ENCODE results near the gene TMIGD3. TPM values are rescaled to one million over a fixed set of nuclear protein-coding genes. Genes with fewer than 3 reads are reported as not detected.
"Not testable (repeated sequence)": the region's sequence is repeated elsewhere in the genome, so short reads cannot be mapped to it uniquely, and the experiment has no call there.

Gene TMIGD3
- total RNA-seq: not detected

DNA sequence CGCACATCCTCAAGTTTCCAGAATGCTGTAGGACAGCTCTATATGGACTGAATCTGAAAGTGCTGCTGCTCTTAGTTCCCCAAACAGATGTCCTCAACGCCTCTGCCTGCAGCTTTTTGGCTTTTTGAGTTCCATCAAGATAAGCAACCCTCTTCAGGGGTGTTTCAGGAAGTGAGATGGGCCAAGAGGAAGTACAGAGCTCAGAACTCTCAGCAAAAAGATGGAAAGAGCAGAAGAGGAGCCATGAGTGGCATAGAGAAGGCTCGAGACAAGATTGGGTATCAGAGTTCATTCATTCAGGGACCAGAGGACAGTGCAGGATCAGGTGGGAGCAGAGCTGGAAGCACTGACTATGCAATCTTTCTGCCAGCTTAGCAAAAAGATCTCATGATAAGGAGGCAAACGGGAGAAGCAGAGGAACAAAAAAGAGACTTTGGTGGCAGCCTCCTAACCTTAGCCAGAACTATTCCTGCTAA, at the start of gene TMIGD3, which contains the start of gene ADORA3:
TSS of gene TMIGD3 (minus strand) at position 49 of the 476 bp plus-strand sequence. CDS start 279 bp downstream, outside the sequence.
TSS of gene ADORA3 (minus strand) at position 49 of the 476 bp plus-strand sequence. CDS start 279 bp downstream, outside the sequence.
- no peak for ATAC-seq (replicated peaks in 1 of 2)
- Mint-ChIP-seq H3K27me3 (ENCODE audit: low read depth) (no peaks in the 10 kb centered on the region), H3K4me1 (ENCODE audit: low read depth) (peaks cover 50% of the 10 kb centered on the region), H3K4me3 (no peak within 1 kb of the TSS), H3K36me3 (ENCODE audit: insufficient read depth in 2 of 2) (no peaks in the 10 kb centered on the region), H3K27ac (no peak within 1 kb of the TSS), H3K9me3 (no peaks in the 10 kb centered on the region)
- no peak for DNase-seq

DNA sequence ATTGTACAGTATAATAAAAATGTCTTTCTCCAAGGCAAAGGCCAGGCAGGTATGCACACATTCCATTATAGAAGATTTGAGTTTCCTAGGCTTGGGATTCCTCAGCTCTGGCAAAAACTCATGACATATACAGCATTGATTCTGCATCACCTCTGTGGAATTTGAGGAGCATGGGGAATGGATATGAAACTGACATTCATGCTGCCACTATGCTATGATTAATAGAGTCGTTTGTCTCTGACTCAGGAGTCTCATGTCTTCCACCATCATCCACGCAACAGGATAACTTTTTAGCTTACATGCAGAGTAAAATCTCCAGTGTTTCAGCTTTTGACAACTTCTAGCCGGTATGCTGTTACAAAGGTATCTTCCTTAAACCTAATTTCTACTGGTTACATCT, 49.8 kb upstream of the TMIGD3 start:
- DNase-seq (no peak), ATAC-seq (replicated peaks in 1 of 2) (no peak)
- Mint-ChIP-seq H3K9me3 (peaks cover 0 to 3% of the 10 kb centered on the region in 2 donors), H3K4me1 (ENCODE audit: low read depth) (no peaks in the 10 kb centered on the region), H3K4me3 (no peak overlapping the region), H3K36me3 (ENCODE audit: insufficient read depth in 2 of 2) (no peaks in the 10 kb centered on the region), H3K27ac (no peak overlapping the region), H3K27me3 (ENCODE audit: low read depth) (no peaks in the 10 kb centered on the region)

DNA sequence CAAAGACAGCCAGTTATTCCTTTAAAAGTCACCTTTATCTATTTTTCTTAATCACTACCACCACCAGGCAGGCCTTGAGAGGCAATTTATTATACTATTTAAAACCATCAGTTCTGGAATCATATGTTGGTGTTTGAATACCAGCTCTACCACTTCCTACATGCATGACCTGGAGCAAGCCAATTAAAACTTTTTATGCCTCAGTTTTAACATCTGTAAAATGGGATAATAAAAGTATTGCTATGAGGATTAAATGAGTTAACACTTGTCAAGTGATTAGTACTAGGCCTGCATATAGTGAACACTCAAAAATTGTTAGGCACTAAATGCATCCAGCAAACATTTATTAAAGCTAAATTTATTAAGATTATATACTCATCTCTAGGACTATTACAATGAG, 49.2 kb upstream of the TMIGD3 start:
- DNase-seq (no peak), ATAC-seq (replicated peaks in 1 of 2) (no peak)
- Mint-ChIP-seq H3K27ac (no peak overlapping the region), H3K36me3 (ENCODE audit: insufficient read depth in 2 of 2) (no peaks in the 10 kb centered on the region), H3K4me1 (ENCODE audit: low read depth) (no peaks in the 10 kb centered on the region), H3K9me3 (peaks cover 0 to 3% of the 10 kb centered on the region in 2 donors), H3K27me3 (ENCODE audit: low read depth) (no peaks in the 10 kb centered on the region), H3K4me3 (no peak overlapping the region)

DNA sequence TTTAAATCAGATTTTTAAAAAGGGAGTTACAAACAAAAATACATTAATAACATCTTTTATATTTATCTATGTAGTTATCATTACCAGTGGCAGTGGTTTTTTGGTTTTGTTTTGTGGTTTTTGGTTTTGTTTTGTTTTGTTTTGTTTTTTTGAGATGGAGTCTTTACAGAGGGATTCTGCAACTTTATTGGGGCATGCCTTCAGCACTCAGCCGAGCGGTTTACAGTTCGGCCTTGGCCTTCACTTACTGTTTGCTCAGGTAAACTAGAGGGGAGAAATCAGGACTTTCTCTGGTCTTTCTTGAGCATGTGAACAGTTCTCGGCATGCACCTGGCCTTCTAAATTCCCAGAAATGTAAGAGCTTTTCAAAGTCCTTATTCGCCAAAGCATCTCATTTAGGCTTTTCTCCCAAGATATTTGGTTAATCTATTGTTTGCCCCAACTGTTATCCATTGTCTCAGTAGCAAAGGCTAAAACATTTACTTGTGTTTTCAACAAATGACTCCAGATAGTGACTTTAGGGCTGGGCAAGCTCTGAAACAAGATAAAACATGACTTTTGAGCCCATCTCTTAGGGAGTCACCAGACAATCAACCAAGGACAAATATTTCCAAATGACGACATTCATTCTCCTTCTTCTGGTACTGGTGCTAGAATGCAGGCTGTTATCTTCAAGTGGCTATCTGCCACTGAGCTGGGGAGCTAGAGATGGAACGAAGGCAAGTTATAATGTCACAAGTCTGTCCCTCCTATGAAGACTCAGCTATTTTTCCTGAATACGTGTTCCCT, 48.4 kb upstream of the TMIGD3 start:
- no peak overlapping the region for H3K27ac Mint-ChIP-seq
- ATAC-seq (replicated peaks in 1 of 2) (no peak), DNase-seq (no peak)
- H3K9me3 Mint-ChIP-seq: peaks cover 0 to 3% of the 10 kb centered on the region in 2 donors
- no peak overlapping the region for H3K4me3 Mint-ChIP-seq
- H3K27me3 Mint-ChIP-seq (ENCODE audit: low read depth): no peaks in the 10 kb centered on the region
- H3K4me1 Mint-ChIP-seq (ENCODE audit: low read depth): no peaks in the 10 kb centered on the region
- H3K36me3 Mint-ChIP-seq (ENCODE audit: insufficient read depth in 2 of 2): no peaks in the 10 kb centered on the region

DNA sequence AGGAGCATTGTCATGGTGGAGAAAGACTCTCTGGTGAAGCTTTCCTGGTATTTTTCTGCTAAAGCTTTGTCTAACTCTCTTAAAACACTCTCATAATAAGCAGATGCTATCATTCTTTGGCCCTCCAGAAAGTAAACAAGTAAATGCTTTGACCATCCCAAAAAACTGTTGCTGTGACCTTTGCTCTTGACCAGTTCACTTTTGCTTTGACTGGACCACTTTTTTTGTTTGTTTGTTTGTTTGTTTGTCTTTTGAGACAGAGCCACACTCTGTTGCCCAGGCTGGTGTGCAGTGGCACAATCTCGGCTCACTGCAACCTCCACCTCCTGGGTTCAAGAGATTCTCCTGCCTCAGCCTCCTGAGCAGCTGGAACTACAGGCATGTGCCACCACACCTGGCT, 44.4 kb upstream of the TMIGD3 start:
- not testable (repeated sequence) for H3K27ac Mint-ChIP-seq; H3K27me3 Mint-ChIP-seq (ENCODE audit: low read depth); H3K4me3 Mint-ChIP-seq; DNase-seq; H3K4me1 Mint-ChIP-seq (ENCODE audit: low read depth); H3K9me3 Mint-ChIP-seq; ATAC-seq (replicated peaks in 1 of 2); H3K36me3 Mint-ChIP-seq (ENCODE audit: insufficient read depth in 2 of 2)

DNA sequence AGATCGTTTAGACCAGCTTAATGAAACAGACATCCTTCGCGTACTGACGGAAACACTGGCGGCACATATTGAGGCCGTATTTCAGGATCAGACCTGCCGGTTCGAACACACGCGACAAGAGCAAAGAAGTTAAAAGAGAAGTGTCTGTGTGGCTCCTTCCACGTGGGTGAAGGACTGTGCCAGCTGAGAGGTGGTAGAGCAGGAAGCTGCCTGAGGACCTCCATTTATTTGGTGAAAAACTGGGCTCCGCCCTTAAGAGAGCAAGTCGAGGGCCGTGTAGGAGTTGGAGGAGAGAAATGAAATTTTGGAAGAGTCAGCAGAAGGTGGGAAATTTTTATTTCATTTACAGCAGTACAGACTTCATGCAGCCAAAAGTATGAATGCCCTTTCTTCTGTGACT, 38.8 kb upstream of the TMIGD3 start:
- peaks cover 14% of the 10 kb centered on the region for H3K27me3 Mint-ChIP-seq (ENCODE audit: low read depth)
- H3K9me3 Mint-ChIP-seq: peaks cover 2 to 6% of the 10 kb centered on the region in 2 donors
- peaks cover 10% of the 10 kb centered on the region for H3K4me1 Mint-ChIP-seq (ENCODE audit: low read depth)
- H3K27ac Mint-ChIP-seq: no peak overlapping the region
- ATAC-seq (replicated peaks in 1 of 2) (no peak), DNase-seq (no peak)
- H3K36me3 Mint-ChIP-seq (ENCODE audit: insufficient read depth in 2 of 2): peaks cover 0 to 3% of the 10 kb centered on the region in 2 donors
- no peak overlapping the region for H3K4me3 Mint-ChIP-seq

DNA sequence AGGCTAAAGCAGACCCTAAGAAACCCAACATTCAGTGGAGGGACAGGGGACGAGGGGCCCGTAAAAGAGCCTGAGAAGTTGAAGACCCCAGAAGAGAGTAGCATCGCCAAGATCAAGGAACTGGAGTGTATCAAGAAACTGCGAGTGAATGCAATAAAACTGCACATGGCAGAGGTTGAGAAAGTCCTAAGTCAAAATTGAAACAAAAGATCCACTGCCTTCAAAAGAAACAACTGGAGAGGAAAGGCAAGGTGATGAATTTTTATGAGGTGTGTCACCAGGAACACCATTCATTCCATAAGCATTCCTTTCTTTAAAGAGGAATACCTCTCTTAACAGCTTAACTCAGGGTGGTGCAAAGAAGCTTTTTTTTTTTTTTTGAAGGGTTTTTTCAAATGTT, 38.3 kb upstream of the TMIGD3 start:
- H3K4me3 Mint-ChIP-seq: no peak overlapping the region
- no peak for ATAC-seq (replicated peaks in 1 of 2)
- H3K36me3 Mint-ChIP-seq (ENCODE audit: insufficient read depth in 2 of 2): peaks cover 0 to 3% of the 10 kb centered on the region in 2 donors
- H3K4me1 Mint-ChIP-seq (ENCODE audit: low read depth): peaks cover 10% of the 10 kb centered on the region
- H3K27ac Mint-ChIP-seq: no peak overlapping the region
- peaks cover 19% of the 10 kb centered on the region for H3K27me3 Mint-ChIP-seq (ENCODE audit: low read depth)
- DNase-seq: no peak
- peaks cover 2 to 7% of the 10 kb centered on the region in 2 donors for H3K9me3 Mint-ChIP-seq

DNA sequence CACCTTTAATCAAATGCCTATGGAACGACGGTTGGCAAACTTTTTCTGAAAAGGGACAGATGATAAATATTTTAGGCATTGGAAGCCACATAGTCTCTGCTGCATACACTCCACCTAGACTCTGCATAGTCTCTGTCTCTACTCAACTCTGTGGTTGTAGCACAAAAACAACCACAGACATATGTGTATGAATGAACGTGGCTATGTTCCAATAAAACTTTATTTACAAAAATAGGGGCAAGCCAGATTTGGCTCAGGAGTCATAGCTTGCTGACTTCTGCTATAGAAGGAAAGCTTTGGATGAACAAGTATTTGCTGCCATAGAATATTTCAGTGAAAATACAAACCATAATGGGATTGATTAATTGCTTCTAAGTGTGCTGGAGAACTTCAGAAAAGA, 37.5 kb upstream of the TMIGD3 start:
- H3K27me3 Mint-ChIP-seq (ENCODE audit: low read depth): peaks cover 20% of the 10 kb centered on the region
- no peak overlapping the region for H3K4me3 Mint-ChIP-seq
- H3K9me3 Mint-ChIP-seq: peaks cover 0 to 5% of the 10 kb centered on the region in 2 donors
- no peak overlapping the region for H3K27ac Mint-ChIP-seq
- no peak for ATAC-seq (replicated peaks in 1 of 2)
- H3K4me1 Mint-ChIP-seq (ENCODE audit: low read depth): peaks cover 10% of the 10 kb centered on the region
- H3K36me3 Mint-ChIP-seq (ENCODE audit: insufficient read depth in 2 of 2): no peaks in the 10 kb centered on the region
- no peak for DNase-seq

DNA sequence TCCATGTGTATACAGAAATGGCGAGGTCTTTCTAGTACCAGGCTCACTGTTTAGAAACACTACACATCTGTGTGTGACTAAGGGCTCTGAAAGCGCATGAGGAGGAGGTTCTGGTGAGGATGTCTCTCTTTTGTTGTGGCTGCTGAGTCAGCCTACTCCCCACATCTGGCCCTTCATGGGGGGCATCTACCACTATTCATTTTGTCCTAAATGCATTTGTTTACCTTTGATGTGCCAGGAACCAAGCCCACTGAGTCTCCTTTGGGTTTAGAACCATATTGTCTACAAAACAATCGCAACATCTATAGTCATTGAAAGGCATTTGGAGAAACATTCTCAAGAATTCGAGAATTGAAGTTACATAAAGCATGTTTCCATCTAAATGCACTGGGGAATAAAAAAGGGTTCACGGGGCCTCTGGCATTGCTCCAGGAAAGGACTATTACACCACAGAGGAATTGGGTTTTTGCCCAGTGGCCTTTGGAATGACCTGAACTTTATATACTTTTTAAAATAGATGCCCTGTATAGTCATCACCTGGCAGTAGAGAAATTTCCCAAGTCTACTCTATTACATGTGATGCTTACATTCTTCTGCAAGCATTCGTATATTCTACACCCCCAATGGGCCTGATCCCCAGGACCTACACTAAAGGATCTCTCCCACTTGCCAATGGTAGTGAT, 35.1 kb upstream of the TMIGD3 start:
- peak; percentile 82 to 99 for ATAC-seq (replicated peaks in 1 of 2)
- H3K4me3 Mint-ChIP-seq: no peak overlapping the region
- peak; percentile 22 to 58 for DNase-seq

DNA sequence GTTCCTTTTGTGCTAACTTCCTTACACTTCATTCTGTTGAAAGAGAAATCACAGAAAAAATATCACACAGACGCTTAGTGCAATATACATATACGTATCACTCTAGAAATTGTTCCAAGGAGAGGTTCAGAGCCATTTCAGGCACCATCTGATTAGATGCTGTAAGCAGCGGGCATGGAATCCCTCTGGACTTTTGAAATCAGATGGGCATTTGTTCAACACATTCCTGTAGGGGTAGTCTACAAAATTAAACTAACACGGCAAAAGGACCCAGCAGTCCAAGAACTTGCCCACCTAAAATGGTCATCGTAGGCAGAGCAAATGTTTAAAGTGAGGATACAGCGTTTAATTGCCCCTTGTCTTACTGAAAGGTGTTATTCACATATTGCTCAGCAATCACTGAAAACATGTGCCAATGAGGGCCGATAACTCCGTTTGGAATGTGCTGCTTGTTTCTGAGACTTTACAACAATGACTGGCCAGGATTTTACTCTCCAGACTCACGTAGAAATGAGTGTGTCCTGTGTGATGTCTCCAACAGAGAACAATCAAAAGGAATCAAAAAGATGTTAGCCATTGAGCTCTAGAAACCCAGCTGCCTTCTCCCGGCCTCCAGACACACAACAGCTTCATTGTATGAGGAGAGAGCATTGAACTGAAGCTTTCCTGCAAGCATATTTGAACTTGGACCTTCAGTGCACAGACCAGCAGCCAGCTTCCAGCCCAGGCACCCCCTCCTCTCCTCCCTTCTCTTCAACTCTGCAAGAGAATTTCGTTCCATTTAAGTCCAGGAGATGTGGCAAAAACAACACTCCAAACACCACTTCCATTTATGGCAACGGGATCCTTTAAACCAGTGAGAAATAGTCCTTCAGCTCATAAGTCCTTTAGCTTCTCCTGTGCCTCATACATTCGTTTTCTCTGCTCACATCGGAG, 32.1 kb upstream of the TMIGD3 start:
- Mint-ChIP-seq H3K9me3 (peaks cover 3 to 5% of the 10 kb centered on the region in 2 donors), H3K27ac (no peak overlapping the region), H3K36me3 (ENCODE audit: insufficient read depth in 2 of 2) (peaks cover 3% of the 10 kb centered on the region in 2 donors), H3K27me3 (ENCODE audit: low read depth) (peaks cover 10% of the 10 kb centered on the region), H3K4me3 (no peak overlapping the region), H3K4me1 (ENCODE audit: low read depth) (peaks cover 19% of the 10 kb centered on the region)
- no peak for ATAC-seq (replicated peaks in 1 of 2)
- no peak for DNase-seq

More for the DNA sequence above, 35.1 kb upstream of the TMIGD3 start:
- H3K27ac Mint-ChIP-seq: no peak overlapping the region
- H3K36me3 Mint-ChIP-seq (ENCODE audit: insufficient read depth in 2 of 2): no peaks in the 10 kb centered on the region
- H3K9me3 Mint-ChIP-seq: peaks cover 0 to 3% of the 10 kb centered on the region in 2 donors
- peaks cover 20% of the 10 kb centered on the region for H3K27me3 Mint-ChIP-seq (ENCODE audit: low read depth)
- H3K4me1 Mint-ChIP-seq (ENCODE audit: low read depth): peaks cover 10% of the 10 kb centered on the region

DNA sequence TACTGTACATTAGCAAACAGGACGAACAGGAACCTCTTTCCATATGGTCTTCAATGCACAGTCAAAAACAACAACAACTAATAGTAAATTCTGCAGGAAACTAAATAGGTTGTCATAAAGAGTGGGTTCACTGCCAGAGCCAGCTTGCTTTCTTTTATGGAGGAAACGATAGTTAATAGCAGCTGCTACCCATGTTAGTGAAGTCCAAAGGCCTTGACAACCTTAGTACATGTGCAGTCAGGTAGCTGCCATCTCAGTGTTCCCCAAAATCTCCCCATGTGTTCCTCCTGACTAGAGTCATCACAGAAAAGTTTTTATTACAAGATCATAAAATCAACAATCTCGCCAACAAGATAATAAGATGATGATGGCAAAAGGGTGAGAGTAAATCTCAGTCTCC, 16.6 kb upstream of the TMIGD3 start:
- Mint-ChIP-seq H3K9me3 (no peaks in the 10 kb centered on the region), H3K36me3 (ENCODE audit: insufficient read depth in 2 of 2) (peaks cover 0 to 5% of the 10 kb centered on the region in 2 donors), H3K27me3 (ENCODE audit: low read depth) (no peaks in the 10 kb centered on the region), H3K27ac (no peak overlapping the region), H3K4me3 (no peak overlapping the region), H3K4me1 (ENCODE audit: low read depth) (peaks cover 46% of the 10 kb centered on the region)
- no peak for DNase-seq
- ATAC-seq (replicated peaks in 1 of 2): no peak

DNA sequence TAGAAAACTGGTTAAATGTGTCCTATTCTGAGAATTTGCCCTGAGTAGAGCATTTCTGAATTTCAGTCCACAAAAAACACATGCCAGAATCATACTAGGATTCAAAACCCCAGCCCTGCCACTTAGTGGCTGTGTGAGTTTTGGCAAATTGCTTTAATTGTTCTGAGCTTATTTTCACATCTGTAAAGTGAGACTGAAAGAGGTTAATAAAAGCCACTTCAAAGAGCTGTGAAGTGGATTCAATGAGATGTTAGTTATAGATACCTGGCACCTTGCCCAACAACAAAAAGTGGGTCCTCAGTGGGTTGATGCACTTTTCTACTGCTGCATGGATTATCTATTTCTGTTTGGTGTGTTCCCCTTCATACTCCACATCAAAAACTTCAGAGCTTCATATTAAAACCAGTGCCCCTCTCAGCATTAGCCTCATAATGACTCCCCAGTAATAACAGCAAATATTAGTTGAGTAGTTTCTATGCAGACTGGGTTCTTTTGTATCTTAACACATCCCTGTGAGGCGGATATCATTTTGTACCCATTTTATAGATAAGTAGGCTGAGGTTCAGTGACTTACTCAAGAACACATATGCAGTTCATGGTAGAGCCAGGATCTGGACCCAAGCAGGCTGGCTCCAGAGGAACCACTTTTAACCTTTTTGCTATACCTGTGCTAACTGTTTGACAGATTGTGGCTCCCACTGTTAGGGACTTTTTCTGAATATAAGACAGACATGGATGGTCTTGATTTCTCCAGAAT, 14.2 kb upstream of the TMIGD3 start:
- DNase-seq (peak; percentile 33 to 61), ATAC-seq (replicated peaks in 1 of 2) (peak; percentile 66 to 76)
- Mint-ChIP-seq H3K4me3 (peak overlapping the region; percentile 58 to 74), H3K4me1 (ENCODE audit: low read depth) (peaks cover 50% of the 10 kb centered on the region), H3K36me3 (ENCODE audit: insufficient read depth in 2 of 2) (no peaks in the 10 kb centered on the region), H3K27ac (peak overlapping the region; percentile 83), H3K9me3 (no peaks in the 10 kb centered on the region), H3K27me3 (ENCODE audit: low read depth) (no peaks in the 10 kb centered on the region)

All from activated T-cell treated with anti-CD3 and anti-CD28 coated beads, Interleukin-2, amount 50 U/mL, for 72 hours (primary cell).